HepG2 (cell line): ENCODE results near the gene EFNA2. TPM values are rescaled to one million over a fixed set of nuclear protein-coding genes. Genes with fewer than 3 reads are reported as not detected.

Experiments used
- CREM ChIP-seq, 2 experiments: sonication (generic) in 1 of 2; formaldehyde crosslinking in 1 of 2; IDR thresholded peaks; 2 replicates each; pipeline versions ENCODE4 v1.4.0 to v1.6.1; 2016 to 2020; ENCODE audit warnings: antibody characterized with exemption in 1 of 2, mild to moderate bottlenecking in 1 of 2, missing genetic modification reagents in 1 of 2
- KDM5B ChIP-seq: sonication (generic); formaldehyde crosslinking; IDR thresholded peaks from 2 replicates; pipeline ENCODE4 v1.4.0; 2020; ENCODE audit warnings: missing genetic modification reagents, mild to moderate bottlenecking, borderline replicate concordance
- MATR3 ChIP-seq: sonication (generic); formaldehyde crosslinking; IDR thresholded peaks from 2 replicates; pipeline ENCODE4 v1.4.0; 2020; ENCODE audit warnings: missing genetic modification reagents
- PAWR ChIP-seq: sonication (generic); formaldehyde crosslinking; IDR thresholded peaks from 2 replicates; pipeline ENCODE4 v1.4.0; 2020; ENCODE audit warnings: missing genetic modification reagents, mild to moderate bottlenecking, borderline replicate concordance
- REPIN1 ChIP-seq: sonication (generic); formaldehyde crosslinking; IDR thresholded peaks from 2 replicates; pipeline ENCODE4 v1.8.0; 2022; ENCODE audit warnings: missing genetic modification reagents, low read depth, mild to moderate bottlenecking, borderline replicate concordance
- SMAD1 ChIP-seq: sonication (generic); formaldehyde crosslinking; IDR thresholded peaks from 2 replicates; pipeline ENCODE4 v1.4.0; 2020; ENCODE audit warnings: missing genetic modification reagents, low read depth, mild to moderate bottlenecking, borderline replicate concordance
- SMC3 ChIP-seq: IDR thresholded peaks from 2 replicates; pipeline ENCODE4 v1.6.1; 2011; ENCODE audit warnings: low read length, improper control_type of control experiment
- ZNF124 ChIP-seq: sonication (generic); formaldehyde crosslinking; IDR thresholded peaks from 2 replicates; pipeline ENCODE4 v1.4.0; 2020; ENCODE audit warnings: missing genetic modification reagents
- ZSCAN31 ChIP-seq: sonication (generic); formaldehyde crosslinking; IDR thresholded peaks from 2 replicates; pipeline ENCODE4 v1.5.0; 2020; ENCODE audit warnings: low read depth, mild to moderate bottlenecking, missing genetic modification reagents
- polyA plus RNA-seq, 8 experiments: library from polyadenylated mRNA; depleted of rRNA in 3 of 8; stranded (reverse) in 7 of 8; unstranded in 1 of 8; fragments of >200 nt; fragmentation: Illumina TruSeq in 4 of 8; extraction: Trizol in 4 of 8; gene quantifications; 2 replicates each; pipeline versions ENCODE4 v1.2.1 to v1.2.3, GENCODE V29; 2011 to 2016; ENCODE audit warnings: low read depth in 4 of 8, missing spikeins in 1 of 8, mixed read lengths in 1 of 8; ENCODE audit not compliant: insufficient read depth in 1 of 8
- total RNA-seq, 5 experiments: library from RNA; depleted of rRNA; stranded (reverse); fragments of >200 nt; fragmentation: Illumina TruSeq; extraction: Trizol; gene quantifications; 2 replicates each; pipeline ENCODE4 v1.2.3, GENCODE V29; 2016; ENCODE audit warnings: low read depth in 1 of 5
- TF ChIP-seq, protein P1 (sequence below): sonication (generic); formaldehyde crosslinking; IDR thresholded peaks from 2 replicates; pipeline ENCODE4 v1.4.0; 2020; ENCODE audit warnings: missing genetic modification reagents
- TF ChIP-seq, protein P2 (sequence below): sonication (generic); formaldehyde crosslinking; IDR thresholded peaks from 2 replicates; pipeline ENCODE4; 2020; ENCODE audit warnings: missing genetic modification reagents, mild to moderate bottlenecking, borderline replicate concordance
- TF ChIP-seq, protein P3 (sequence below): sonication (generic); formaldehyde crosslinking; IDR thresholded peaks from 2 replicates; pipeline ENCODE4 v1.4.0; 2020; ENCODE audit warnings: low read depth, mild to moderate bottlenecking, missing genetic modification reagents
- TF ChIP-seq, protein P4 (sequence below): fragments of 450-650 bp; IDR thresholded peaks from 2 replicates; pipeline ENCODE4 v1.6.1; 2017; ENCODE audit warnings: mild to moderate bottlenecking
- TF ChIP-seq, protein P5 (sequence below): fragments of 450-650 bp; IDR thresholded peaks from 2 replicates; pipeline ENCODE4 v1.6.1; 2017

EFNA2 gene
- total and polyA plus RNA-seq, 2 of the 13 experiments (the other 11 are each of a cell fraction or from before 2014, with no cell fraction given), result 6.0 to 9.9 TPM

DNA sequence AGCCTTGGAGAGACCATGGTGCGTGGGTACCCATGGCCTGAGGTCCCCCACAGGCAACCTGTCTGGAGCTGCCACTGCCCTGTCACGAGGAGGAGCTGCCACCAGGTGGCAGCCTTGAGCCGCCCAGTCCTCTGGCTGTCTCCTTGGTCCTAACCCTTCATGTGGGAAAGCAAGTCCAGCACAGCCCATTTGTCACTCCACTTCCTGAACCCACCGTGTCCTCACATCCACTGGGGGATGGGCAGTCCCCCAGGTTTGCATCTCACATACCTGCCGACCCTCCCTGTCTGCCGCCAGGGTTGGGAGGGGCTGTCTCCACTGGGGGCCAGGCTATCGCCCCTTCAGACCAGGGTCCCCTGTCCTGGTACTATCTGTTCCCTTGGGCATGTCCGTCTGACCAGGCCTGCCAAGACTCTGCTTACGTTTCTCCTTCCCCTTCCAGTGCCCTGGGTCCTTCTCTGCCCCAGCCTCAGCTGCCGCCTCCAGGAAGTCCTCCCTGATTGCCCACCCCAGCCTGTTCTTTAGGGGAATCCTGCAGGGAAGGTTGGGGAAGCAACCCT is 5.8 kb upstream of the EFNA2 start (continued):
- TF ChIP-seq, protein P1, sequence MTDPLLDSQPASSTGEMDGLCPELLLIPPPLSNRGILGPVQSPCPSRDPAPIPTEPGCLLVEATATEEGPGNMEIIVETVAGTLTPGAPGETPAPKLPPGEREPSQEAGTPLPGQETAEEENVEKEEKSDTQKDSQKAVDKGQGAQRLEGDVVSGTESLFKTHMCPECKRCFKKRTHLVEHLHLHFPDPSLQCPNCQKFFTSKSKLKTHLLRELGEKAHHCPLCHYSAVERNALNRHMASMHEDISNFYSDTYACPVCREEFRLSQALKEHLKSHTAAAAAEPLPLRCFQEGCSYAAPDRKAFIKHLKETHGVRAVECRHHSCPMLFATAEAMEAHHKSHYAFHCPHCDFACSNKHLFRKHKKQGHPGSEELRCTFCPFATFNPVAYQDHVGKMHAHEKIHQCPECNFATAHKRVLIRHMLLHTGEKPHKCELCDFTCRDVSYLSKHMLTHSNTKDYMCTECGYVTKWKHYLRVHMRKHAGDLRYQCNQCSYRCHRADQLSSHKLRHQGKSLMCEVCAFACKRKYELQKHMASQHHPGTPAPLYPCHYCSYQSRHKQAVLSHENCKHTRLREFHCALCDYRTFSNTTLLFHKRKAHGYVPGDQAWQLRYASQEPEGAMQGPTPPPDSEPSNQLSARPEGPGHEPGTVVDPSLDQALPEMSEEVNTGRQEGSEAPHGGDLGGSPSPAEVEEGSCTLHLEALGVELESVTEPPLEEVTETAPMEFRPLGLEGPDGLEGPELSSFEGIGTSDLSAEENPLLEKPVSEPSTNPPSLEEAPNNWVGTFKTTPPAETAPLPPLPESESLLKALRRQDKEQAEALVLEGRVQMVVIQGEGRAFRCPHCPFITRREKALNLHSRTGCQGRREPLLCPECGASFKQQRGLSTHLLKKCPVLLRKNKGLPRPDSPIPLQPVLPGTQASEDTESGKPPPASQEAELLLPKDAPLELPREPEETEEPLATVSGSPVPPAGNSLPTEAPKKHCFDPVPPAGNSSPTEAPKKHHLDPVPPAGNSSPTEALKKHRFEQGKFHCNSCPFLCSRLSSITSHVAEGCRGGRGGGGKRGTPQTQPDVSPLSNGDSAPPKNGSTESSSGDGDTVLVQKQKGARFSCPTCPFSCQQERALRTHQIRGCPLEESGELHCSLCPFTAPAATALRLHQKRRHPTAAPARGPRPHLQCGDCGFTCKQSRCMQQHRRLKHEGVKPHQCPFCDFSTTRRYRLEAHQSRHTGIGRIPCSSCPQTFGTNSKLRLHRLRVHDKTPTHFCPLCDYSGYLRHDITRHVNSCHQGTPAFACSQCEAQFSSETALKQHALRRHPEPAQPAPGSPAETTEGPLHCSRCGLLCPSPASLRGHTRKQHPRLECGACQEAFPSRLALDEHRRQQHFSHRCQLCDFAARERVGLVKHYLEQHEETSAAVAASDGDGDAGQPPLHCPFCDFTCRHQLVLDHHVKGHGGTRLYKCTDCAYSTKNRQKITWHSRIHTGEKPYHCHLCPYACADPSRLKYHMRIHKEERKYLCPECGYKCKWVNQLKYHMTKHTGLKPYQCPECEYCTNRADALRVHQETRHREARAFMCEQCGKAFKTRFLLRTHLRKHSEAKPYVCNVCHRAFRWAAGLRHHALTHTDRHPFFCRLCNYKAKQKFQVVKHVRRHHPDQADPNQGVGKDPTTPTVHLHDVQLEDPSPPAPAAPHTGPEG (CRISPR knock-in tag), result no peak
- TF ChIP-seq SMC3 (peak; percentile 85), CREM (IDR thresholded peaks at IDR 0.05) (no peak), CREM (CRISPR knock-in tag; IDR thresholded peaks at IDR 0.05) (no peak), KDM5B (CRISPR knock-in tag) (peak; percentile 57; the same call in 1 of the 2 replicates), SMAD1 (0 out of 2 replicates have a peak, but pooled peaks have one; percentile 43), ZNF124 (CRISPR knock-in tag) (no peak), MATR3 (CRISPR knock-in tag) (no peak), ZSCAN31 (CRISPR knock-in tag) (0 out of 2 replicates have a peak, but pooled peaks have one; percentile 45), REPIN1 (CRISPR knock-in tag) (0 out of 2 replicates have a peak, but pooled peaks have one; percentile 27), PAWR (CRISPR knock-in tag) (no peak)
- TF ChIP-seq, protein P2, sequence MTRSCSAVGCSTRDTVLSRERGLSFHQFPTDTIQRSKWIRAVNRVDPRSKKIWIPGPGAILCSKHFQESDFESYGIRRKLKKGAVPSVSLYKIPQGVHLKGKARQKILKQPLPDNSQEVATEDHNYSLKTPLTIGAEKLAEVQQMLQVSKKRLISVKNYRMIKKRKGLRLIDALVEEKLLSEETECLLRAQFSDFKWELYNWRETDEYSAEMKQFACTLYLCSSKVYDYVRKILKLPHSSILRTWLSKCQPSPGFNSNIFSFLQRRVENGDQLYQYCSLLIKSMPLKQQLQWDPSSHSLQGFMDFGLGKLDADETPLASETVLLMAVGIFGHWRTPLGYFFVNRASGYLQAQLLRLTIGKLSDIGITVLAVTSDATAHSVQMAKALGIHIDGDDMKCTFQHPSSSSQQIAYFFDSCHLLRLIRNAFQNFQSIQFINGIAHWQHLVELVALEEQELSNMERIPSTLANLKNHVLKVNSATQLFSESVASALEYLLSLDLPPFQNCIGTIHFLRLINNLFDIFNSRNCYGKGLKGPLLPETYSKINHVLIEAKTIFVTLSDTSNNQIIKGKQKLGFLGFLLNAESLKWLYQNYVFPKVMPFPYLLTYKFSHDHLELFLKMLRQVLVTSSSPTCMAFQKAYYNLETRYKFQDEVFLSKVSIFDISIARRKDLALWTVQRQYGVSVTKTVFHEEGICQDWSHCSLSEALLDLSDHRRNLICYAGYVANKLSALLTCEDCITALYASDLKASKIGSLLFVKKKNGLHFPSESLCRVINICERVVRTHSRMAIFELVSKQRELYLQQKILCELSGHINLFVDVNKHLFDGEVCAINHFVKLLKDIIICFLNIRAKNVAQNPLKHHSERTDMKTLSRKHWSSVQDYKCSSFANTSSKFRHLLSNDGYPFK (CRISPR knock-in tag), result no peak
- TF ChIP-seq, protein P3, sequence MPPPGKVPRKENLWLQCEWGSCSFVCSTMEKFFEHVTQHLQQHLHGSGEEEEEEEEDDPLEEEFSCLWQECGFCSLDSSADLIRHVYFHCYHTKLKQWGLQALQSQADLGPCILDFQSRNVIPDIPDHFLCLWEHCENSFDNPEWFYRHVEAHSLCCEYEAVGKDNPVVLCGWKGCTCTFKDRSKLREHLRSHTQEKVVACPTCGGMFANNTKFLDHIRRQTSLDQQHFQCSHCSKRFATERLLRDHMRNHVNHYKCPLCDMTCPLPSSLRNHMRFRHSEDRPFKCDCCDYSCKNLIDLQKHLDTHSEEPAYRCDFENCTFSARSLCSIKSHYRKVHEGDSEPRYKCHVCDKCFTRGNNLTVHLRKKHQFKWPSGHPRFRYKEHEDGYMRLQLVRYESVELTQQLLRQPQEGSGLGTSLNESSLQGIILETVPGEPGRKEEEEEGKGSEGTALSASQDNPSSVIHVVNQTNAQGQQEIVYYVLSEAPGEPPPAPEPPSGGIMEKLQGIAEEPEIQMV (CRISPR knock-in tag), result no peak
- TF ChIP-seq, protein P4, sequence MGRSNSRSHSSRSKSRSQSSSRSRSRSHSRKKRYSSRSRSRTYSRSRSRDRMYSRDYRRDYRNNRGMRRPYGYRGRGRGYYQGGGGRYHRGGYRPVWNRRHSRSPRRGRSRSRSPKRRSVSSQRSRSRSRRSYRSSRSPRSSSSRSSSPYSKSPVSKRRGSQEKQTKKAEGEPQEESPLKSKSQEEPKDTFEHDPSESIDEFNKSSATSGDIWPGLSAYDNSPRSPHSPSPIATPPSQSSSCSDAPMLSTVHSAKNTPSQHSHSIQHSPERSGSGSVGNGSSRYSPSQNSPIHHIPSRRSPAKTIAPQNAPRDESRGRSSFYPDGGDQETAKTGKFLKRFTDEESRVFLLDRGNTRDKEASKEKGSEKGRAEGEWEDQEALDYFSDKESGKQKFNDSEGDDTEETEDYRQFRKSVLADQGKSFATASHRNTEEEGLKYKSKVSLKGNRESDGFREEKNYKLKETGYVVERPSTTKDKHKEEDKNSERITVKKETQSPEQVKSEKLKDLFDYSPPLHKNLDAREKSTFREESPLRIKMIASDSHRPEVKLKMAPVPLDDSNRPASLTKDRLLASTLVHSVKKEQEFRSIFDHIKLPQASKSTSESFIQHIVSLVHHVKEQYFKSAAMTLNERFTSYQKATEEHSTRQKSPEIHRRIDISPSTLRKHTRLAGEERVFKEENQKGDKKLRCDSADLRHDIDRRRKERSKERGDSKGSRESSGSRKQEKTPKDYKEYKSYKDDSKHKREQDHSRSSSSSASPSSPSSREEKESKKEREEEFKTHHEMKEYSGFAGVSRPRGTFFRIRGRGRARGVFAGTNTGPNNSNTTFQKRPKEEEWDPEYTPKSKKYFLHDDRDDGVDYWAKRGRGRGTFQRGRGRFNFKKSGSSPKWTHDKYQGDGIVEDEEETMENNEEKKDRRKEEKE, result no peak
- TF ChIP-seq, protein P5, sequence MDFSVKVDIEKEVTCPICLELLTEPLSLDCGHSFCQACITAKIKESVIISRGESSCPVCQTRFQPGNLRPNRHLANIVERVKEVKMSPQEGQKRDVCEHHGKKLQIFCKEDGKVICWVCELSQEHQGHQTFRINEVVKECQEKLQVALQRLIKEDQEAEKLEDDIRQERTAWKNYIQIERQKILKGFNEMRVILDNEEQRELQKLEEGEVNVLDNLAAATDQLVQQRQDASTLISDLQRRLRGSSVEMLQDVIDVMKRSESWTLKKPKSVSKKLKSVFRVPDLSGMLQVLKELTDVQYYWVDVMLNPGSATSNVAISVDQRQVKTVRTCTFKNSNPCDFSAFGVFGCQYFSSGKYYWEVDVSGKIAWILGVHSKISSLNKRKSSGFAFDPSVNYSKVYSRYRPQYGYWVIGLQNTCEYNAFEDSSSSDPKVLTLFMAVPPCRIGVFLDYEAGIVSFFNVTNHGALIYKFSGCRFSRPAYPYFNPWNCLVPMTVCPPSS, result no peak
